Measurements from ENCODE around the gene PSAP.

DNA sequence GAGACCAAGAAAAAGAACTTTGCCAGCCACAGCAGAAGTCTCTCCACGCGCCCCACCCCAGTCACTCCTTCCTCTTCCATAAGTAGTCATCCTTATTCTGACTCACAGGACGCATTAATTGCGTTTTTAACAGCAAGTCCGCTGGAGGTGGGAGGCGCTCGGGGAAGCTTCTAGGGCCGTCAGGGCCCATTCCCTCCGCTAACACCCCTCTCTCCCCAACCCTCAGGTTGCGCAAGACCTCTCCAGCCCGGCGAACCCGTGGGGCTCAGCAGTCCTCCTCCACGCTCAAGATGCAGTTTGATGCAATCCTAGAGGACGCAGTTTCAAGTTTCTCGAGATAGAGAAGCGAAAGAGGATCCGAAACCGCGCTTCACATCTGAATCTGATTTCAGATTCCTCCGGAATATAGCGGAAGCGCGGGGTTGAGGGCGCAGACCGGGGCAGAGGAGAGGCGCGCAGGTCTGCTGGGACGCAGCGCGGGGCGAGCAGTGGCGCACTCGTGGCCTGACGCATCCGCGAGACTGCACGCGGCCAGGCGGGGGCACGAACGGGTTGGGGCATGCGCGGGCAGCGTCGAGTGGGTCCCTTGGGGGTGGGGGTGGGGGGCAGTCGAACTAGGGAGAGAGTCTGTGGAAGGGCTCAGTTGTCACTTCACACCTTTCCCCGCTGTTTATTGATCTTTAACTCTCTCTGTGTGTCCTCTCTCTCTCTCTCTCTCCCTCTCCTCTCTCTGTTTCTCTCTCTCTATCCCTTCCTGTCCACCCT, 37.8 kb upstream of the PSAP start:
- TF ChIP-seq, protein P1, sequence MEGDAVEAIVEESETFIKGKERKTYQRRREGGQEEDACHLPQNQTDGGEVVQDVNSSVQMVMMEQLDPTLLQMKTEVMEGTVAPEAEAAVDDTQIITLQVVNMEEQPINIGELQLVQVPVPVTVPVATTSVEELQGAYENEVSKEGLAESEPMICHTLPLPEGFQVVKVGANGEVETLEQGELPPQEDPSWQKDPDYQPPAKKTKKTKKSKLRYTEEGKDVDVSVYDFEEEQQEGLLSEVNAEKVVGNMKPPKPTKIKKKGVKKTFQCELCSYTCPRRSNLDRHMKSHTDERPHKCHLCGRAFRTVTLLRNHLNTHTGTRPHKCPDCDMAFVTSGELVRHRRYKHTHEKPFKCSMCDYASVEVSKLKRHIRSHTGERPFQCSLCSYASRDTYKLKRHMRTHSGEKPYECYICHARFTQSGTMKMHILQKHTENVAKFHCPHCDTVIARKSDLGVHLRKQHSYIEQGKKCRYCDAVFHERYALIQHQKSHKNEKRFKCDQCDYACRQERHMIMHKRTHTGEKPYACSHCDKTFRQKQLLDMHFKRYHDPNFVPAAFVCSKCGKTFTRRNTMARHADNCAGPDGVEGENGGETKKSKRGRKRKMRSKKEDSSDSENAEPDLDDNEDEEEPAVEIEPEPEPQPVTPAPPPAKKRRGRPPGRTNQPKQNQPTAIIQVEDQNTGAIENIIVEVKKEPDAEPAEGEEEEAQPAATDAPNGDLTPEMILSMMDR (conservative IDR thresholded peaks at IDR 0.05; ENCODE audit: low read depth in 2 of 2): no peak
- TF ChIP-seq POLR2AphosphoS5 (IDR thresholded peaks at IDR 0.05; ENCODE audit: low read depth) (no peak), JUNB (IDR thresholded peaks at IDR 0.05; ENCODE audit: unreplicated experiment) (no peak), STAT1 (IDR thresholded peaks at IDR 0.05; ENCODE audit: unreplicated experiment) (no peak), ZNF331 (CRISPR knock-in tag; IDR thresholded peaks at IDR 0.05; ENCODE audit: low read depth) (no peak), EZH2 (IDR thresholded peaks at IDR 0.05; ENCODE audit: low read depth, unreplicated experiment) (no peak), NANOG (IDR thresholded peaks at IDR 0.05; ENCODE audit: borderline replicate concordance) (no peak), EZH2phosphoT487 (IDR thresholded peaks at IDR 0.05; ENCODE audit: unreplicated experiment) (no peak), CREB1 (CRISPR knock-in tag; IDR thresholded peaks at IDR 0.05; ENCODE audit: low read depth) (no peak), ZNF114 (CRISPR knock-in tag; IDR thresholded peaks at IDR 0.05) (no peak)
- TF ChIP-seq, protein P2, sequence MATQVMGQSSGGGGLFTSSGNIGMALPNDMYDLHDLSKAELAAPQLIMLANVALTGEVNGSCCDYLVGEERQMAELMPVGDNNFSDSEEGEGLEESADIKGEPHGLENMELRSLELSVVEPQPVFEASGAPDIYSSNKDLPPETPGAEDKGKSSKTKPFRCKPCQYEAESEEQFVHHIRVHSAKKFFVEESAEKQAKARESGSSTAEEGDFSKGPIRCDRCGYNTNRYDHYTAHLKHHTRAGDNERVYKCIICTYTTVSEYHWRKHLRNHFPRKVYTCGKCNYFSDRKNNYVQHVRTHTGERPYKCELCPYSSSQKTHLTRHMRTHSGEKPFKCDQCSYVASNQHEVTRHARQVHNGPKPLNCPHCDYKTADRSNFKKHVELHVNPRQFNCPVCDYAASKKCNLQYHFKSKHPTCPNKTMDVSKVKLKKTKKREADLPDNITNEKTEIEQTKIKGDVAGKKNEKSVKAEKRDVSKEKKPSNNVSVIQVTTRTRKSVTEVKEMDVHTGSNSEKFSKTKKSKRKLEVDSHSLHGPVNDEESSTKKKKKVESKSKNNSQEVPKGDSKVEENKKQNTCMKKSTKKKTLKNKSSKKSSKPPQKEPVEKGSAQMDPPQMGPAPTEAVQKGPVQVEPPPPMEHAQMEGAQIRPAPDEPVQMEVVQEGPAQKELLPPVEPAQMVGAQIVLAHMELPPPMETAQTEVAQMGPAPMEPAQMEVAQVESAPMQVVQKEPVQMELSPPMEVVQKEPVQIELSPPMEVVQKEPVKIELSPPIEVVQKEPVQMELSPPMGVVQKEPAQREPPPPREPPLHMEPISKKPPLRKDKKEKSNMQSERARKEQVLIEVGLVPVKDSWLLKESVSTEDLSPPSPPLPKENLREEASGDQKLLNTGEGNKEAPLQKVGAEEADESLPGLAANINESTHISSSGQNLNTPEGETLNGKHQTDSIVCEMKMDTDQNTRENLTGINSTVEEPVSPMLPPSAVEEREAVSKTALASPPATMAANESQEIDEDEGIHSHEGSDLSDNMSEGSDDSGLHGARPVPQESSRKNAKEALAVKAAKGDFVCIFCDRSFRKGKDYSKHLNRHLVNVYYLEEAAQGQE (IDR thresholded peaks at IDR 0.05; ENCODE audit: unreplicated experiment): no peak
- TF ChIP-seq, protein P3, sequence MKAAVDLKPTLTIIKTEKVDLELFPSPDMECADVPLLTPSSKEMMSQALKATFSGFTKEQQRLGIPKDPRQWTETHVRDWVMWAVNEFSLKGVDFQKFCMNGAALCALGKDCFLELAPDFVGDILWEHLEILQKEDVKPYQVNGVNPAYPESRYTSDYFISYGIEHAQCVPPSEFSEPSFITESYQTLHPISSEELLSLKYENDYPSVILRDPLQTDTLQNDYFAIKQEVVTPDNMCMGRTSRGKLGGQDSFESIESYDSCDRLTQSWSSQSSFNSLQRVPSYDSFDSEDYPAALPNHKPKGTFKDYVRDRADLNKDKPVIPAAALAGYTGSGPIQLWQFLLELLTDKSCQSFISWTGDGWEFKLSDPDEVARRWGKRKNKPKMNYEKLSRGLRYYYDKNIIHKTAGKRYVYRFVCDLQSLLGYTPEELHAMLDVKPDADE (IDR thresholded peaks at IDR 0.05): no peak
